ENCODE results near the gene SUFU. TPM values are rescaled to one million over a fixed set of nuclear protein-coding genes. Genes with fewer than 3 reads are reported as not detected.

The SUFU gene
- total RNA-seq, 1 donor from 2014 or later, result 12.5 TPM

GRCh38 chr10:102475451-102476040 is 28.2 kb upstream of the SUFU start:
- H3K27me3 ChIP-seq, result no peaks in the 10 kb centered on the region
- intact Hi-C loops (cut with DNase I), result no loop called here
- H3K9me3 ChIP-seq, result no peaks in the 10 kb centered on the region
- TF ChIP-seq POLR2A (IDR thresholded peaks at IDR 0.05) (no peak), POLR2AphosphoS5 (IDR thresholded peaks at IDR 0.05; ENCODE audit: insufficient read depth in 1 of 2, low read depth in 1 of 2) (no peak), CTCF (IDR thresholded peaks at IDR 0.05) (no peak)
- DNase-seq (ENCODE audit: extremely low spot score in 2 of 2), result no peak
- no peaks in the 10 kb centered on the region for H3K4me1 ChIP-seq
- no peak overlapping the region for H3K27ac ChIP-seq
- peaks cover 0 to 4% of the 10 kb centered on the region in 2 donors for H3K36me3 ChIP-seq
- no peak overlapping the region for H3K4me3 ChIP-seq

- Histone ChIP-seq H3K27me3 (no peaks in the 10 kb centered on the region), H3K9me3 (no peaks in the 10 kb centered on the region), H3K36me3 (peaks cover 0 to 15% of the 10 kb centered on the region in 2 donors), H3K27ac (no peak overlapping the region), H3K4me3 (no peak overlapping the region), H3K4me1 (no peaks in the 10 kb centered on the region)
- intact Hi-C loops (cut with DNase I), result no loop called here
- DNase-seq (ENCODE audit: extremely low spot score in 2 of 2), result no peak
- no peak for TF ChIP-seq POLR2A (IDR thresholded peaks at IDR 0.05)
- no peak for TF ChIP-seq CTCF (IDR thresholded peaks at IDR 0.05)
- no peak for TF ChIP-seq POLR2AphosphoS5 (IDR thresholded peaks at IDR 0.05; ENCODE audit: insufficient read depth in 1 of 2, low read depth in 1 of 2)
These were observed 27.2 kb upstream of the SUFU start for GRCh38 chr10:102476466-102477141.

- no peak for TF ChIP-seq POLR2A (IDR thresholded peaks at IDR 0.05)
- TF ChIP-seq CTCF (IDR thresholded peaks at IDR 0.05), result no peak
- TF ChIP-seq POLR2AphosphoS5 (IDR thresholded peaks at IDR 0.05; ENCODE audit: insufficient read depth in 1 of 2, low read depth in 1 of 2), result no peak
- intact Hi-C loops (cut with DNase I), result loop anchor here (5.0 kb wide), 1 partner anchor 82 kb away; the partner anchor contains the start of gene NFKB2
- DNase-seq (ENCODE audit: extremely low spot score in 2 of 2), result no peak
- peaks cover 4 to 45% of the 10 kb centered on the region in 2 donors for H3K36me3 ChIP-seq
- no peak overlapping the region for H3K4me3 ChIP-seq
- H3K27ac ChIP-seq, result no peak overlapping the region
- no peaks in the 10 kb centered on the region for H3K4me1 ChIP-seq
- no peaks in the 10 kb centered on the region for H3K9me3 ChIP-seq
- no peaks in the 10 kb centered on the region for H3K27me3 ChIP-seq
These were observed 24.1 kb upstream of the SUFU start for GRCh38 chr10:102479651-102480050.

- Histone ChIP-seq H3K9me3 (no peaks in the 10 kb centered on the region), H3K4me1 (no peaks in the 10 kb centered on the region), H3K27ac (no peak overlapping the region), H3K36me3 (peaks cover 4 to 53% of the 10 kb centered on the region in 2 donors), H3K27me3 (no peaks in the 10 kb centered on the region), H3K4me3 (no peak overlapping the region)
- no peak for DNase-seq (ENCODE audit: extremely low spot score in 2 of 2)
- intact Hi-C loops (cut with DNase I), result loop anchor here (5.0 kb wide), 1 partner anchor 83 kb away; the partner anchor contains the start of gene NFKB2
- TF ChIP-seq POLR2AphosphoS5 (IDR thresholded peaks at IDR 0.05; ENCODE audit: insufficient read depth in 1 of 2, low read depth in 1 of 2), result peak in 1 of 2 donors; percentile 13
- TF ChIP-seq CTCF (IDR thresholded peaks at IDR 0.05), result no peak
- TF ChIP-seq POLR2A (IDR thresholded peaks at IDR 0.05), result no peak
These were observed 23.4 kb upstream of the SUFU start for GRCh38 chr10:102480396-102480795.

- Histone ChIP-seq H3K27ac (no peak overlapping the region), H3K4me1 (no peaks in the 10 kb centered on the region), H3K36me3 (peaks cover 4 to 89% of the 10 kb centered on the region in 2 donors), H3K4me3 (no peak overlapping the region), H3K9me3 (no peaks in the 10 kb centered on the region), H3K27me3 (no peaks in the 10 kb centered on the region)
- DNase-seq (ENCODE audit: extremely low spot score in 2 of 2), result no peak
- TF ChIP-seq POLR2A (IDR thresholded peaks at IDR 0.05) (no peak), POLR2AphosphoS5 (IDR thresholded peaks at IDR 0.05; ENCODE audit: insufficient read depth in 1 of 2, low read depth in 1 of 2) (no peak), CTCF (IDR thresholded peaks at IDR 0.05) (no peak)
- intact Hi-C loops (cut with DNase I), result loop anchor here (5.0 kb wide), 1 partner anchor 87 kb away; the partner anchor contains the start of gene NFKB2
These were observed 19.8 kb upstream of the SUFU start for GRCh38 chr10:102484021-102484420.

All from vagina (tissue), 2 donors.